Left lung (tissue), 10 donors: ENCODE results near the gene MLLT3. TPM values are rescaled to one million over a fixed set of nuclear protein-coding genes. Genes with fewer than 3 reads are reported as not detected.
A peak's percentile ranks its signal among the peaks of the same experiment; 100 is the strongest.

Source experiments
- ATAC-seq: fragments of 200-7000 bp; cut with Tn5 transposase; one replicate; pipeline ENCODE4 v1.9.1; 2020; ENCODE audit warnings: moderate library complexity
- DNase-seq, 4 donors: peaks; one replicate each; pipeline ENCODE4 v3.0.0-alpha.2; 2013 to 2020
- H3K27ac ChIP-seq, 2 donors: fragments of 200-600 bp; sonication (generic) in 1 of 2; one replicate each; pipeline versions ENCODE4 v1.5.0 to v1.8.0; 2020 to 2021
- H3K27me3 ChIP-seq, 2 donors: fragments of 200-600 bp; sonication (generic) in 1 of 2; one replicate each; pipeline versions ENCODE4 v1.5.0 to v1.8.0; 2020 to 2021
- H3K36me3 ChIP-seq, 2 donors: fragments of 200-600 bp; sonication (generic) in 1 of 2; one replicate each; pipeline versions ENCODE4 v1.5.0 to v1.8.0; 2020 to 2021
- H3K4me1 ChIP-seq, 2 donors: fragments of 200-600 bp; one replicate each; pipeline ENCODE4 v1.8.0; 2021
- H3K4me3 ChIP-seq, 2 donors: fragments of 200-600 bp; sonication (generic) in 1 of 2; one replicate each; pipeline versions ENCODE4 v1.5.0 to v1.8.0; 2020 to 2021; ENCODE audit warnings: mild to moderate bottlenecking in 1 of 2
- H3K9me3 ChIP-seq, 2 donors: fragments of 200-600 bp; sonication (generic) in 1 of 2; one replicate each; pipeline versions ENCODE4 v1.5.0 to v1.8.0; 2020 to 2021
- intact Hi-C, 2 donors: fragments of 100-400 bp; cut with DNase I; formaldehyde crosslinking; loops; one replicate each; pipeline versions ENCODE4 v1.11.2 to v1.14.2; 2022
- polyA plus RNA-seq, 6 donors: library from polyadenylated mRNA; unstranded; fragments of 120-200 nt; gene quantifications; one replicate each; pipeline ENCODE4 v1.2.1, GENCODE V29; 2013; ENCODE audit not compliant: insufficient read length in 6 of 6
- total RNA-seq, 2 donors: library from RNA; stranded (reverse); fragmentation: NEBNext Ultra II Directional; extraction: Animal tissue kit (Norgen Biotek cat#: 25700); gene quantifications; one replicate each; pipeline ENCODE4 v1.2.1, GENCODE V29; 2021
- TF ChIP-seq, protein P1 (sequence below), 2 donors: fragments of 200-600 bp; sonication (generic) in 1 of 2; IDR thresholded peaks; one replicate each; pipeline versions ENCODE4 v1.5.0 to v1.8.0; 2021; ENCODE audit warnings: antibody characterized with exemption in 2 of 2
- donor health status: DM: no; HTN: yes; CAD: no.
- donor health status: DM: no; HTN: no; CAD: no.

MLLT3 gene
- total and polyA plus RNA-seq, 8 donors = 17.0 to 38.2 (median 32.5) TPM

DNA sequence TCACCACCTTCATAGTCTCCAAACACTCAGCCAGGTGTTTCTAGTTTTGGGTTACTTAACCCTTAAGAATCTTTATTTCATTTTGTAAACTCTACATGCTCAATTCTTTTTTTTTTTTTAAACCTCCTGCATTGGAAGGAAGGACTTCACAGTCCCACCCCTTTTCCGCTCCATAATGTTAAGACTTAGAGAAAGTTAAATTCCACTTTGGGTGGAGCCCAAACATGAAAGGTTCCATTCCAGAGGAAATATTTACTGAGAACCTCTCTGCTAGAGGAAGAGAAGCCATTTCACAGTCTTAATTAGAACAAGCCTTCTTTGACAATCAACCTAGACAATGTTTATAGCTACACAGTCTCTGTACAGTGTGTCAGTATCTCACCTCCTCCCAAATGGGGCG, 312.3 kb downstream of the MLLT3 start:
- intact Hi-C loops = no loop called here
- H3K27ac ChIP-seq = no peak overlapping the region
- no peaks in the 10 kb centered on the region for H3K27me3 ChIP-seq
- H3K36me3 ChIP-seq = no peaks in the 10 kb centered on the region
- H3K4me3 ChIP-seq = no peak overlapping the region
- TF ChIP-seq, protein P1, sequence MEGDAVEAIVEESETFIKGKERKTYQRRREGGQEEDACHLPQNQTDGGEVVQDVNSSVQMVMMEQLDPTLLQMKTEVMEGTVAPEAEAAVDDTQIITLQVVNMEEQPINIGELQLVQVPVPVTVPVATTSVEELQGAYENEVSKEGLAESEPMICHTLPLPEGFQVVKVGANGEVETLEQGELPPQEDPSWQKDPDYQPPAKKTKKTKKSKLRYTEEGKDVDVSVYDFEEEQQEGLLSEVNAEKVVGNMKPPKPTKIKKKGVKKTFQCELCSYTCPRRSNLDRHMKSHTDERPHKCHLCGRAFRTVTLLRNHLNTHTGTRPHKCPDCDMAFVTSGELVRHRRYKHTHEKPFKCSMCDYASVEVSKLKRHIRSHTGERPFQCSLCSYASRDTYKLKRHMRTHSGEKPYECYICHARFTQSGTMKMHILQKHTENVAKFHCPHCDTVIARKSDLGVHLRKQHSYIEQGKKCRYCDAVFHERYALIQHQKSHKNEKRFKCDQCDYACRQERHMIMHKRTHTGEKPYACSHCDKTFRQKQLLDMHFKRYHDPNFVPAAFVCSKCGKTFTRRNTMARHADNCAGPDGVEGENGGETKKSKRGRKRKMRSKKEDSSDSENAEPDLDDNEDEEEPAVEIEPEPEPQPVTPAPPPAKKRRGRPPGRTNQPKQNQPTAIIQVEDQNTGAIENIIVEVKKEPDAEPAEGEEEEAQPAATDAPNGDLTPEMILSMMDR (IDR thresholded peaks at IDR 0.05) = no peak
- ATAC-seq (no peak), DNase-seq (no peak)
- H3K9me3 ChIP-seq = no peaks in the 10 kb centered on the region
- H3K4me1 ChIP-seq = no peaks in the 10 kb centered on the region

DNA sequence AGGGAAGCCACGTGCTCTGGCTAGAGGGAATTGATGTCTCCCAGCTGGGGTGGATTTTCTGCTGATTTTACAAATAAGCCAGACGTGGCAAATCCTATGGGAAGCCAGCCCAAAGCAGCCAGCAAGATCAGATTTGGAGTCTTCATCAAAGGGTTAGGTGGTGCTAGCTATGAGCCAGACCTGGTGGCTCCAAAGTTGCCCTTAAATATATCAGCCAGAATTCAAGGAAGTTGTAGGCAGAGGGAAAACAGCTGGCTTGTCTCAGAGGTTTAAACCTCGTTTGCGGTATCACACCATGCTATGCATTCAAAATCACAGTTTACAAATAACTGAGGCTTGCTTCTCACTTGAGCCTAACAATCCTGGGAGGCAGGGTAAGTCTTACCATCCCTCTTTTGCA, 313.2 kb downstream of the MLLT3 start:
- DNase-seq = peak in 2 of 4 donors; percentile 70 to 79
- intact Hi-C loops = no loop called here
- no peaks in the 10 kb centered on the region for H3K36me3 ChIP-seq
- H3K27ac ChIP-seq = no peak overlapping the region
- H3K9me3 ChIP-seq = no peaks in the 10 kb centered on the region
- no peak overlapping the region for H3K4me3 ChIP-seq
- H3K27me3 ChIP-seq = no peaks in the 10 kb centered on the region
- no peaks in the 10 kb centered on the region for H3K4me1 ChIP-seq
- TF ChIP-seq, protein P1 (IDR thresholded peaks at IDR 0.05) = no peak
- ATAC-seq = peak; percentile 42

DNA sequence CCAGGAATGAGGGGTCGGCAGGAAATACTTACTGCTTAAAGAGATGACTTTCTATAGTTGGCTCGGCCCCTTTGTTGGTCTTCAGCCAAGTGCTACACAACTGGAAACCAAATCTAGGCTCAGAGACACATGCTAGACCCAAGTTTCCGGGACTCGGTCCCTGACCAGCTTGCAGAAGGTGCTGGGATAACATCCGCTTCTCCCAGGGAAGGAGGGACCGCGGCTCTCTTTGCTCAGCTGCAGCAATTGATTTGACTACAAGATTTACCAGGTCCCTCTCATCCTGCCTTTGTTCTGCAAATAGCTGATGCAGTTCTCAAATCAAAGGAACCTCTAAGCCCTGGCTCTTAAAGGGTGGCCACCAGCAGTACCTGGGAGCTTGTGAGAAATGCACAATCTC, 314.7 kb downstream of the MLLT3 start:
- intact Hi-C loops = no loop called here
- no peak for ATAC-seq

DNA sequence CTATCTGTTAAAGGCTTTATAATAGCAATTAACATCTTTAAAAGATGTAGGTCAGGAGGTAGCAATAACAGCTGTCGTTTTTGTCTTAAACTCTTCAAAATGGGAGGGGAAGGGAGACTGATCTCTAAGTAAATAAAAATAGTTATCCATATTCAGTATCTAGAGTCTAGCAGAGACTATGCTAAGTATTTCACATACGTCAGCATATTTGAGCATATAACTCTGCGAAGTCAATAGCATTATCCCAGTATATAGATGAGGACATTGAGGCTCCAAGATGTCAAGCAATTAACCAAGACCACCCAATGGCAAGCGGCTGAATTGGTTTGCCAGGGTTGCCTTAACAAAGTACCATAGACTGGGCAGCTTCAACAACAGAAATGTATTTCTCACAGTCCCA, 316.8 kb downstream of the MLLT3 start:
- ATAC-seq (no peak), DNase-seq (no peak)
- Histone ChIP-seq H3K4me1 (no peaks in the 10 kb centered on the region), H3K27ac (no peak overlapping the region), H3K36me3 (no peaks in the 10 kb centered on the region), H3K4me3 (no peak overlapping the region), H3K27me3 (no peaks in the 10 kb centered on the region), H3K9me3 (no peaks in the 10 kb centered on the region)
- TF ChIP-seq, protein P1 (IDR thresholded peaks at IDR 0.05) = no peak
- intact Hi-C loops = no loop called here

More for the DNA sequence above, 314.7 kb downstream of the MLLT3 start:
- TF ChIP-seq, protein P1 (IDR thresholded peaks at IDR 0.05) = no peak
- Histone ChIP-seq H3K27ac (no peak overlapping the region), H3K4me1 (no peaks in the 10 kb centered on the region), H3K4me3 (no peak overlapping the region), H3K36me3 (no peaks in the 10 kb centered on the region), H3K9me3 (no peaks in the 10 kb centered on the region), H3K27me3 (no peaks in the 10 kb centered on the region)
- peak in 2 of 4 donors; percentile 27 to 39 for DNase-seq

DNA sequence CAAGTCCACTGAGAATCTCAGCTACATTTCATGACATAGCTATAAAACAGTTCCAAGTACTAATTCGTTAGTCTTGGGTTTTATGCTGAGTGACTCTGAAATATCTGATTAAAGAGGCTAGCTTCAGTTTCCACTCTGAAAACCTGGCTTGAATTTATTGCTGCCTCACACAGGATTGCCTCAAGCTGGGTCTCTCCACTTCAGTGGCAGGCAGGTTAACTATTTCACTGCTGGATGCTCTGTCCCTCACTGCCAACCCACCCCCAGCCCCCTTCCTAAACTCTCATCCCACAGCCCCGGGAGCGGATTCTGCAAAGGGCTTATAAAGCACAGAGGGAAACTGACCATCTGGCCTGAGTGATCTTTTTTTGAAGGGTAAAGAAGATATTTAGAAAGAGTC, 318.3 kb downstream of the MLLT3 start:
- no peak overlapping the region for H3K4me3 ChIP-seq
- DNase-seq (no peak), ATAC-seq (no peak)
- H3K9me3 ChIP-seq = no peaks in the 10 kb centered on the region
- no peaks in the 10 kb centered on the region for H3K27me3 ChIP-seq
- TF ChIP-seq, protein P1 (IDR thresholded peaks at IDR 0.05) = no peak
- no peak overlapping the region for H3K27ac ChIP-seq
- no peaks in the 10 kb centered on the region for H3K4me1 ChIP-seq
- no peaks in the 10 kb centered on the region for H3K36me3 ChIP-seq
- intact Hi-C loops = no loop called here
